HepG2 (cell line): Measurements from ENCODE around the gene PLIN4. TPM values are rescaled to one million over a fixed set of nuclear protein-coding genes. Genes with fewer than 3 reads are reported as not detected.
A peak's percentile ranks its signal among the peaks of the same experiment; 100 is the strongest.

Experiments
- AGO2 ChIP-seq: fragments of 200-400 bp; formaldehyde crosslinking; optimal IDR thresholded peaks from 2 replicates; pipeline ENCODE3; 2017; ENCODE audit warnings: mild to moderate bottlenecking, low read depth, low read length, moderate library complexity
- BRCA1 ChIP-seq: sonication (generic); formaldehyde crosslinking; IDR thresholded peaks from 2 replicates; pipeline ENCODE4 v1.4.0; 2020; ENCODE audit warnings: missing genetic modification reagents
- CHD4 ChIP-seq: fragments of 200-600 bp; sonication (generic); IDR thresholded peaks from 2 replicates; pipeline ENCODE4 v1.7.0; 2017; ENCODE audit warnings: mild to moderate bottlenecking, low read length, borderline replicate concordance
- CREBL2 ChIP-seq: sonication (generic); formaldehyde crosslinking; IDR thresholded peaks from 2 replicates; pipeline ENCODE4 v1.8.1; 2023; ENCODE audit warnings: missing genetic modification reagents, mild to moderate bottlenecking, borderline replicate concordance
- FOXJ3 ChIP-seq: sonication (generic); formaldehyde crosslinking; IDR thresholded peaks from 2 replicates; pipeline ENCODE4 v1.4.0; 2020; ENCODE audit warnings: missing genetic modification reagents, mild to moderate bottlenecking, borderline replicate concordance
- GTF2F1 ChIP-seq: fragments of 150-350 bp; IDR thresholded peaks from 2 replicates; pipeline ENCODE4 v1.6.1; 2014; ENCODE audit warnings: low read length
- HNF4A ChIP-seq: sonication (generic); formaldehyde crosslinking; IDR thresholded peaks from 2 replicates; pipeline ENCODE4 v1.4.0; 2020; ENCODE audit warnings: missing genetic modification reagents
- KLF15 ChIP-seq: sonication (generic); formaldehyde crosslinking; IDR thresholded peaks from 2 replicates; pipeline ENCODE4 v1.8.1; 2023; ENCODE audit warnings: borderline replicate concordance, mild to moderate bottlenecking, inconsistent platforms, missing genetic modification reagents, mixed read lengths
- MATR3 ChIP-seq: sonication (generic); formaldehyde crosslinking; IDR thresholded peaks from 2 replicates; pipeline ENCODE4 v1.4.0; 2020; ENCODE audit warnings: missing genetic modification reagents
- NFYC ChIP-seq: IDR thresholded peaks from 2 replicates; pipeline ENCODE4 v1.6.1; 2016; ENCODE audit warnings: missing genetic modification reagents, missing compliant biosample characterization
- PBX3 ChIP-seq: sonication (generic); formaldehyde crosslinking; IDR thresholded peaks from 2 replicates; pipeline ENCODE4 v1.8.1; 2023; ENCODE audit warnings: missing genetic modification reagents, inconsistent platforms, borderline replicate concordance
- POGZ ChIP-seq: sonication (generic); formaldehyde crosslinking; IDR thresholded peaks from 2 replicates; pipeline ENCODE4 v1.4.0; 2020; ENCODE audit warnings: mild to moderate bottlenecking, missing genetic modification reagents
- SKIL ChIP-seq: sonication (generic); formaldehyde crosslinking; IDR thresholded peaks from 2 replicates; pipeline ENCODE4 v1.8.0; 2022; ENCODE audit warnings: missing genetic modification reagents, mild to moderate bottlenecking, moderate library complexity, borderline replicate concordance
- TERF1 ChIP-seq: sonication (generic); formaldehyde crosslinking; IDR thresholded peaks from 2 replicates; pipeline ENCODE4 v1.8.0; 2022; ENCODE audit warnings: mild to moderate bottlenecking, missing genetic modification reagents, moderate library complexity
- THAP9 ChIP-seq: sonication (generic); formaldehyde crosslinking; IDR thresholded peaks from 2 replicates; pipeline ENCODE4; 2020; ENCODE audit warnings: missing genetic modification reagents, mild to moderate bottlenecking, borderline replicate concordance
- ZFP36L1 ChIP-seq: sonication (generic); formaldehyde crosslinking; IDR thresholded peaks from 2 replicates; pipeline ENCODE4 v1.8.0; 2022; ENCODE audit warnings: mild to moderate bottlenecking, missing genetic modification reagents, moderate library complexity
- ZNF138 ChIP-seq: sonication (generic); formaldehyde crosslinking; IDR thresholded peaks from 2 replicates; pipeline ENCODE4 v1.5.0; 2020; ENCODE audit warnings: mild to moderate bottlenecking, low read depth, missing genetic modification reagents
- ZNF788 ChIP-seq: sonication (generic); formaldehyde crosslinking; IDR thresholded peaks from 2 replicates; pipeline ENCODE4 v1.5.0; 2020; ENCODE audit warnings: mild to moderate bottlenecking, missing genetic modification reagents, borderline replicate concordance
- ZNF839 ChIP-seq: sonication (generic); formaldehyde crosslinking; IDR thresholded peaks from 2 replicates; pipeline ENCODE4 v1.4.0; 2020; ENCODE audit warnings: missing genetic modification reagents, mild to moderate bottlenecking, borderline replicate concordance
- polyA plus RNA-seq, 8 experiments: library from polyadenylated mRNA; depleted of rRNA in 3 of 8; stranded (reverse) in 7 of 8; unstranded in 1 of 8; fragments of >200 nt; fragmentation: Illumina TruSeq in 4 of 8; extraction: Trizol in 4 of 8; gene quantifications; 2 replicates each; pipeline versions ENCODE4 v1.2.1 to v1.2.3, GENCODE V29; 2011 to 2016; ENCODE audit warnings: low read depth in 4 of 8, missing spikeins in 1 of 8, mixed read lengths in 1 of 8; ENCODE audit not compliant: insufficient read depth in 1 of 8
- total RNA-seq, 5 experiments: library from RNA; depleted of rRNA; stranded (reverse); fragments of >200 nt; fragmentation: Illumina TruSeq; extraction: Trizol; gene quantifications; 2 replicates each; pipeline ENCODE4 v1.2.3, GENCODE V29; 2016; ENCODE audit warnings: low read depth in 1 of 5

PLIN4 gene
- total and polyA plus RNA-seq, 2 of the 13 experiments (the other 11 are each of a cell fraction or from before 2014, with no cell fraction given), result 1.1 to 1.3 TPM

- TF ChIP-seq ZNF138 (no peak), BRCA1 (CRISPR knock-in tag) (no peak), AGO2 (no peak), CHD4 (no peak), PBX3 (CRISPR knock-in tag) (no peak), SKIL (CRISPR knock-in tag) (no peak), TERF1 (CRISPR knock-in tag) (no peak), NFYC (CRISPR knock-in tag) (no peak), ZFP36L1 (CRISPR knock-in tag) (no peak), FOXJ3 (no peak), ZNF788 (CRISPR knock-in tag) (no peak), ZNF839 (no peak), CREBL2 (no peak), GTF2F1 (no peak), MATR3 (CRISPR knock-in tag) (no peak), POGZ (no peak), HNF4A (CRISPR knock-in tag) (peak; percentile 94), KLF15 (CRISPR knock-in tag) (no peak), THAP9 (CRISPR knock-in tag) (no peak)
Observed at GRCh38 chr19:4523306-4524110, 5.2 kb upstream of the PLIN4 start (continued).
